Measurements from ENCODE around the gene IL1A. TPM values are rescaled to one million over a fixed set of nuclear protein-coding genes. Genes with fewer than 3 reads are reported as not detected.
A peak's percentile ranks its signal among the peaks of the same experiment; 100 is the strongest.

Gene IL1A
- total RNA-seq, 1 experiment from 2014 or later: 1.9 TPM

- peak; percentile 99 for DNase-seq (ENCODE audit: low read depth)
Measured at GRCh38 chr2:112764071-112765044, 19.9 kb downstream of the IL1A start, which contains the start of gene CKAP2L. Gene CKAP2L, minus strand, starts transcription at chr2:112764609. Its CDS starts 11 bp downstream, at chr2:112764598.

GRCh38 chr2:112762276-112762675, 22.0 kb downstream of the IL1A start:
- DNase-seq (ENCODE audit: low read depth): no peak

GRCh38 chr2:112760149-112760548, 24.1 kb downstream of the IL1A start:
- no peak for DNase-seq (ENCODE audit: low read depth)

DNA sequence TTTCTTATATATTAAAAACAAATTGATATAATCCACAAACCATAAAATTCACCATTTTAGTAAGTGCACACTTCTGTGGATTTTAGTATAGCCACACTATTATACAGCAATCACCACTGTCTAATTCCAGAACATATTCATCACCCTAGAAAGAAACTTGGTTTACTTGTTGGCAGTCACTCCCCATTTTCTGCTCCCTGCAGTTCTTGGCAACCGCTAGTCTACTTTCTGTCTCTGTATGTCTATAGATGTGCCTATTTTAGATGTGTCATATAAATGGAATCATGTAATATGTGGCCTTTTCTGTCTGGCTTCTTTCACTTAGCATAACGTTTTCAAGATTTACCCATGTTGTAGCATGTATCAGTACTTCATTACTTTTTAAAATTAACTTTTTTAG, 25.6 kb downstream of the IL1A start:
- no peak for DNase-seq (ENCODE audit: low read depth)

DNA sequence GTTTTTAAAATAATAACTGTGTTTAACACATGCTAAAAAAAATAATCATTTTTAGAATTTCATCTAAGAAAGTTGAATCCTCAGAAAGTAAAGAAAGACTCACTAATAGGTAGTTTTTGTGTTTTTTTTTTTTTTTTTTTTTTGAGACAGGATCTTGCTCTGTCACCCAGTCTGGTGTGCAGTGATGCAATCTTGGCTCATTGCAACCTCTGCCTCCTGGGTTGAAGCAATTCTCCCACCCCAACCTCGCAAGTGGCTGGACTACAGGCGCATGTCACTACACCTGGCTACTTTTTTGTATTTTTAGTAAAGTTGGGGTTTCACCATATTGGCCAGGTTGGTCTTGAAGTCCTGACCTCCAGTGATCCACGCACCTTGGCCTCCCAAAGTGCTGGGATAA, 27.0 kb downstream of the IL1A start:
- no peak for DNase-seq (ENCODE audit: low read depth)

GRCh38 chr2:112756207-112756606, 28.1 kb downstream of the IL1A start:
- no peak for DNase-seq (ENCODE audit: low read depth)

DNA sequence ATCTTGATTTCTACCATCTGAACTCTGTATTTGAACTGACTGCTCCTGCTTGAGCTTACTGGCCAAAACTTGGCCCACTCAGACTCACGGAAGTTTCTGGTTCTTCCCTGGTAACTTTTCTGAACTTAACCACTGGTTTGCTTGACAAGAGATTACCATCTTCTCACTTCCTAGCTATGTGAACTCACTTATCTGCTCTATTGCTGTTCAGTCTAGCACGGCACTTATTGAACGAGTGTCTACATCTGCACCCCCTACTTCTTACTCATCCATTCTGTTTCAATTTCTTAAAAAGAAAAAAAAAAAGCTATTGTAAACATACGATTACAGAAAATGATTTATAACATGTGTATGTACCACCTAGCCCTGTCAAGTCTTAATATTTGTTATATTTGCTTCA, 28.8 kb downstream of the IL1A start:
- DNase-seq (ENCODE audit: low read depth): no peak

GRCh38 chr2:112754564-112754963, 29.7 kb downstream of the IL1A start:
- DNase-seq (ENCODE audit: low read depth): no peak

DNA sequence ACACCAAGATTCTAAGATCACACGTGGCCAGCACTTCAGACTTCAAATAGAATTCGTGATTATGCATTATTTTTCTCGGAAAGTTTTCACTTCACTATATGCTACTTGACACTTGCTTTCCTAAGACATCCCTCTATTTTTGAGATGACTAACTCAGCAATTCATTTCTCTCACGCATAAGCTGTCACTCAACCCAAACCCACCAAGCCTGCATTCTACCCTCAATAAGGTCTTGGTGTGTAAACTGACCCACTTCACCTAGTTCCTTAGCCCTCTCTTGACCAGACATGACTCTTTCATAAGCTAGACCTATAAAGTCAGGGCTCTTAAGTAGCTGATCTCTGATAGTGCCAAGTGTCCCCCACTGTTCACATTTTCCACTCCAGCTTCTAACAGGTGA, 31.6 kb downstream of the IL1A start:
- DNase-seq (ENCODE audit: low read depth): no peak

GRCh38 chr2:112751451-112752197, 32.7 kb downstream of the IL1A start:
- DNase-seq (ENCODE audit: low read depth): no peak

GRCh38 chr2:112750560-112750843, 33.8 kb downstream of the IL1A start:
- DNase-seq (ENCODE audit: low read depth): peak; percentile 67

- DNase-seq (ENCODE audit: low read depth): peak; percentile 75
Measured at GRCh38 chr2:112749755-112750559, 34.3 kb downstream of the IL1A start.

DNA sequence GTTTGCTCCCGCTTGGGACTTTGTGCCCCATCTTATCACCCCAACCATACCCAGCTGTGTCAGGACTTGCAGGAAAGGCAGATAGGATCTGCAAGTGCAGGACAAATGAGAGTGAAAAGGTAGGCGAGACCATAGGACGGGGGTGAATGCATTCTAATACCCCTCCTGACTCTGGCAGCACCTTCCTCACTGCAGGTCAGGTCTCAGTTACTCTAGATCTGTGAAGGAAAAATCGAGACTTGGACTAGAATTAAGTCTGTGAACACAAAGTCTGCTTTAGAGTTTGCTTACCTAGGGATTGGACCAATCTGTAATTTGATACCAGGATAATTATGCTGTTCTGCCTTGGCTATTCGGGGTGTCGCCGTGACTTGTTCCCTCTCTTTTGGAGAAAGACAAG, 43.8 kb downstream of the IL1A start:
- DNase-seq (ENCODE audit: low read depth): no peak

DNA sequence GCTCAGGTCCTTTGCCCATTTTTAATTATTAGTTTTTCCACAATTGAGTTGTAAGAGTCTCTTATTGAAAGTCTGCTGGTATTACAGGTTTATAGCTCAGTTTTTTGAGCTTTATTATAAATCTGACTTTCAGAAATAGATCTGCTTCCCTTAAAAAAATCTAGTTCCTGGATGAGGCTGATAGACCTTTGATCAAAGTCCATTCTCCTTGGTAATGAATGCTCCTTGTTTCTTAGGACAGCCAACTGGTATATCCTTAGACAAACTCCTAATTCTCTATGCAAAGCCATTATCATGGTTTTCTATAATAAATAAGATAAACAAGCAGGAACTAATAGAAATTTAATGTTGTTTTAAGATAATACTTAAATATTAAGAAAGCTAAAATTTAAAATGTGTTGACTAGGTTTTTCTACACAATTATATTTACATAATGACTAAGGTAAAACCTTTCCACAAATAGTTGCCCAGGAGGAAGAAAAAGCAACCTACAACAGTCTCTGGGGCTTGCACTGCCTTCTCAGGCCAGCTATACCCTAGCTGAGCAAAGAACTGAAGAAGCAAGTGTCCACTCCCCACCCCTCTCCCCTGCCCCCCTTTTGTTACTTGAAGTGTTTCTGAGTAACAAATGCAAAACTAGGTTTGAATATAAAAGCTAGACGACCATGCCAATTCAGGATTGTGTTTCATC, 46.6 kb downstream of the IL1A start:
- DNase-seq (ENCODE audit: low read depth): no peak

- no peak for DNase-seq (ENCODE audit: low read depth)
Measured at GRCh38 chr2:112733871-112734270, 50.4 kb downstream of the IL1A start.

GRCh38 chr2:112733456-112733855, 50.8 kb downstream of the IL1A start:
- DNase-seq (ENCODE audit: low read depth): no peak

GRCh38 chr2:112731479-112731878, 52.8 kb downstream of the IL1A start:
- no peak for DNase-seq (ENCODE audit: low read depth)

- peak; percentile 49 for DNase-seq (ENCODE audit: low read depth)
Measured at GRCh38 chr2:112730791-112731190, 53.5 kb downstream of the IL1A start.

- no peak for DNase-seq (ENCODE audit: low read depth)
Measured at GRCh38 chr2:112730216-112730615, 54.1 kb downstream of the IL1A start.

DNA sequence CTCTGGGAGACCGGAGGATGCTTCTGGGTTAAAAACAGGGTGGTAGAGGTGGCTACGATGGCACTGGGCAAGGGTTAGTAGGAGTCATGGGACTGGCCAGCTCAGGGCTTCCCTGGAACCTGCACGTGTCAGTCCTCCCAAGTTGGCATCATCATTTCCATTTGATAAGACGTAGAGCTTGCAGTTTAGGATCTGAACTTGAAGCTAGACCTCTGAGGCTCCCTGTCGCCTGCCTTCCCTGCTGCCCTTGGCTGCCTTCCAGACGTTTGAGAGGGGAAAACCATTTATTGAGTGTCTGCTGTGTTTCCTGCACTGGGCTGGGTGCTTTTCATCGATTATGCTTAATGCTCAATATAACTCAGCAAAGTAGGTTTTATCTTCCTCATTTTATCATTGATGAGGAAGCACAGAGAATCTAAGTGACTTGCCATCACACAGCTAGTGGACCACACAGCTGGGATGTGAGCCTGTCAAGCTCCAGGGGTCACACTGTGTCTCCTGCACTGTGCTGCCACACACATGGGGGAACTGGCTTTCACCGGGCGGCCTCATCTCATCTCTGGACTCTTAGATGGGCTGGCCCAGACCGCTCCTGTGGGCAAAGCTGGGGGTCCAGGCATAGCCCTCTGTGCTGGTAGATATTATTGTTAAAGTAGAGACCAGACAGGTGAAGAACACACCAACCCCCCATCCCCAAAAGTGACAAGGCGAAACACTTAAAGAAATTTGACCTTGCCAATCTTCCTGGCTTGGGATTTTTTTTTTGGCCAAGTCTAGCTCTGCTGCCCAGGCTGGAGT, 55.7 kb downstream of the IL1A start:
- DNase-seq (ENCODE audit: low read depth): no peak

DNA sequence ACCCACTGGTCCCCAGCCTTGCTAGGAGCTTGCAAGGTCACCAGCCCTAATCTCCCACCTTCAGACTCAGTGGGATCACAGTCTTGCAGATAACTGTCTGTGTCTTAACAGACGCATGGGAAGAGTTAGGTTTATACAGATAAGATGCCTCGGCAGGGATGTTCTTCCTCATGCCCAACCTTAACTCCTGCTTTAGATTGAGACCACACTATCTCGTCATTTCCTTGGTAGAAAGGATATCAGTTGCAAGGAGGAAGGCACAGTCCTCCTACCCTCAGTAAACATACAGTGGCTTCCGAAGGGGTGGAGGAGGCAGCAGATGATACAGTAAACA, 56.3 kb downstream of the IL1A start:
- no peak for DNase-seq (ENCODE audit: low read depth)
